Umbilical cord (tissue), 2 donors: ENCODE data around the gene SRGAP2C. TPM values are rescaled to one million over a fixed set of nuclear protein-coding genes. Genes with fewer than 3 reads are reported as not detected.
"Not testable (repeated sequence)": the region's sequence is repeated elsewhere in the genome, so short reads cannot be mapped to it uniquely, and the experiment has no call there.

ENCODE experiments used
- DNase-seq: peaks from one replicate; pipeline ENCODE4 v3.0.0-alpha.2; 2015; ENCODE audit warnings: low spot score
- total RNA-seq: library from RNA; depleted of rRNA; stranded (reverse); fragments of >200 nt; gene quantifications from one replicate; pipeline ENCODE4 v1.2.3, GENCODE V29; 2014; ENCODE audit warnings: low replicate concordance; ENCODE audit not compliant: insufficient read depth

The SRGAP2C gene
- total RNA-seq, 1 donor from 2014 or later, result 33.5 TPM

DNA sequence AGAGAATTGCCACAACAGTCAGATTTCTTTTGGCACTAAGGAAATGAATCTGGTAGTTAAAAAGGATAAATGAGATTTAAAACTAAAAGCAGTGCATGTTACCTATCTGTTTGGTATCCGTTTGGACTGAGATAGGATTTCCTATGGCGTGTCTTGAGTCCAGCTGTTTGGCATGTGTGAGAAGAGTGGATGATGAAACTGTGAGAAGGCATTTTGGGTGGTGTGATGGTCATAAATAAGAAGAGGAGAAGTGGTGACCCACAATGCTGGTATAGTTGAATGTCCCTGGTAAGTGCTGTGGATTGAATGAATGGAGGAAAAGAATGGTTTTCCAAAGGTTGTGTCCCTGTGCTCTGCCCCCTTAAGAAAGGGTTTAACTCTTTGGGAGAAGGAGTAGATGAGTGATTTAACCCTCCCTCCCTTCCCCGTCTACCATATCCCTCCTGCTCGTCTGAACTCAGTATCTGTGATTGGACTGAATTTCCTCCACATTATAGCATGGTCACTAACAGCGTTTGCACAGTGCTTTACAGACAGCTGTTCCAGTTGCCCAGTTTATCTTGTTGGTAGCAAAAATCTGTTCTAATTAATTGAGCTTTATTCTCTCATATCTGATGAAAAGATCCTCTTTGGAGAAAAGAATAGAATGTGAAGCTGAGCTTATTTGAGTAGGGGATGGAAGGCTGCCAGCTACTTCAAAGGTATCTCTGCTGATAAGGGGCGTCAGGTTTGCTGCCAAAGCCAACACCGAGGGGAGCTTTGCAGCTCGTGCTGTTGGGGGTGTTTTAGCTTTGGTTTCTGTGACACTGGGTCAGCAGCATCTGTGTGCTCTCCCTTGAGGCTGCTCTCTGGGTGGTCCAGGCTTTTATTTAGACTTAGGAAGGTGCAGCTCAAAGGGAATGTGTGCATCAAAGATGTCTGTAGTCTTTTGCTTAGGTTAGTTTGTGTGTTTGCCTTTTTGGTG lies 148.1 kb downstream of the SRGAP2C start:
- not testable (repeated sequence) for DNase-seq

DNA sequence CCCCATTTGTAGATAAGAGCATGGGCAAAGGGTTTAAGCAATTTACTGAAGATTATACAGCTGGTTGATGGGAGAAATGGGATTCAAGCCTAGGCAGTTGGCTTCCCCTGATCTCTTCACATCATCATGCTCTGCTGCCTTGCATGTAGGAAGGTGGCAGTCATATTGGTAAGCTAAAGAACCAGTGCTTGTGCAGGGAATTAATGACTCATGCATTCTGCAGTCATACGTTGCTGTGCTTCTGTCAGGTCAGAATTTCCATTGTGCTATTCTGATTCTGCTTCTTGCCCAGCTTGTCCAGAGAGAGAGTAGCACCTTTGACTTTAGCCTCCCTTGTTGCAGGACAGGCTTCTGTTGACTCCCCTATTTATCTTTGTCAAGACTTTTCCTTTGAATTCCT lies 153.2 kb downstream of the SRGAP2C start:
- not testable (repeated sequence) for DNase-seq

DNA sequence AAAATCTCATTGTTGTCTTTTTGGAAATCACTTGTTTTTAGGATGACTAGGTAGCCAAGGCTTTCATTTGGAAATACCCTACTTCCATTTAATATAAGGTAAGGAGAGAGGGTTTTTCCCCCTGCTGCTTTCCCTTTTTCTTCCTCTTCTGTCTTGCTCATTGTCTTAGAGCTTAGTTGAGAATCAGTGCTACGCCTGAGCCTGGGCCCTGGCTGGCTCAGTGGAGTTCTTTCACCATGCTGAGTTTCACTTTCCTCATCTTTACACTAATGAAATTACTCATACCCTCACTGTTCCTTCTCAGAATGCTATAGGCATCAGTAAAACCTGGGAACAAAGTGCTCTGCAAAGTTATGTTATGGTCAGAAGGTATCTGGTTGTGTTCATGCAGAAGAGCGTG lies 154.8 kb downstream of the SRGAP2C start:
- not testable (repeated sequence) for DNase-seq

DNA sequence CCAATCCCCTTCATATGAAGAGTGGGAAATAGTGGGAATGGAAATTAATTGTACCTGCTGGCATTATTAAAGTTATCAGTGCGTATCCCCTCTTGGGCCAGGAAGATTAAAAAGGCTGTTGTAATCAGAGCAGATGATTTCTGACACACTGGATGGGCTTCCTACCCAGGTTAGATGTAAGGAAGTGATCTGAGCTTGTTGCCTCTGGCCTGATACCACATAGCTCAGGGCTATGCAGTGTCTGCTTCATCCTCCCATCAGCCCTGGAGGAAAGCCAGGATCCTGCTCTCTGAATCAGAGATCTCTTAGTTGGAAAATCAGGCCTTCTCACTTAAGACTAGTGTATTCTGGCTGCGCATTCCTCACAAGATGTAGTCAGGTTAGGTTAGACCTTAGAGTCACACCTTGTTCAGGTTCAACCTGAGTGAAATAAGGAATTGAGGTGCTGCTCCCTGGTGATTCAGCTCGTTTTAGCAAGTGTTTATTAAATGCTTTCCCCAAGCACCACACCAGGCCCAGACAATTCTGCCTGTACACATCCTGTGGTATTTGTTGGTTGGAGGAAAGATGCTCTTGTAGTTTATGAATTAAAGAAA lies 158.6 kb downstream of the SRGAP2C start:
- DNase-seq, result not testable (repeated sequence)

DNA sequence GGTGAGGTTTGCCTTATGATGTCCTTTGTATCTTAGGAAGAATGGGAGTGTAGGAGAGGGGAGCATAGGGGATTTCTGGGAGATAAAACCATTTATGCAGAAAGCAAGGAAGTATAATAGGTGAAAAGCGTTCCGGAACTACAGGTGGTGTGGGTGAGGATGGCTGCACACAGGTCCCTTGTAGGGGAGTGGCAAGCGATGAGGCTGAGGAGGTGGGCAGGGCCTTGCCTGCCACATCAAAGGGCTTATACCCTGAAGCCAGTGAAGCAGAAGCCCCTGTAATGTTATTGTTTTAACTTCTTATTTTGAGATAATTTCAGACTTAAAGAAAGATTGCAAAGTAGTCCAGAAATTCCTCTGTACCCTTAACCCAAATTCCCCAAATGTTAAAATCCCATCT lies 159.6 kb downstream of the SRGAP2C start:
- not testable (repeated sequence) for DNase-seq

DNA sequence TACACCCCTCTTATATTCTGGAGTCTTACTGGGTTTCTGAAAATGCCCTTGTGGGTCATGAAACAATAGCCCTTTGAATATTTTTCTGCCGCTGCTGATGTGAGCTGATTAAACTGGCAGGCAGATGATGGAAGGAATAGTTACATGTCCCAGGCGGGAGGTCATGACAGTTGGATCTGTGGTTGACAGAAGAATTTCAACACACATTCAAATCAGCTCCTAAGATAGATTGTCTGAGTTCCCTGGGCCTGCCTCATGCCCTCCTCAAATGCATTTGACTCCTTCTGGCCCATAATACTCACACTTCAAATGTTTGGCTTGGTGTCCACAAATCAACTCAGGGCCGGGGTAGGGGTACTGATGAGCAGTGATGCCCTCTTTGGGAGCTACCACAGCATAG lies 161.9 kb downstream of the SRGAP2C start:
- DNase-seq, result not testable (repeated sequence)

DNA sequence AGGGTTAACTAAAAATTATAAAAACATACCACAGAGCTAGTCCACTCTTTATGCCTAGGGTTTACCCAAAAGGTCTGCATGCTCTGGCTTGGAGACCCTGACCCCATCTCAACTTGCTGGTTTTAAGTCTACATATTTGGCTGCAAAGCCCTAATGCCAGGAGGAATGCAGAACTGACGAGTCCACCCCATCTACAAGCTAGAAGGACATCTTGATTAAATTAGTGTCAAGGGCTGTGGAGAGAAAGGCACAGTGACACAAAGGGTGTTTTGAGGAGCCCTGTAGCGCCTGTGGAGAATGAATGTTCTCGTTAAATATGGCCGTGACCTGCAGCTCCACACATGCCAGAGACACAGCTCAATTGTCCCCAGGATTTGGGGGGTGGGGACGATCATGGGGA lies 162.7 kb downstream of the SRGAP2C start:
- not testable (repeated sequence) for DNase-seq

DNA sequence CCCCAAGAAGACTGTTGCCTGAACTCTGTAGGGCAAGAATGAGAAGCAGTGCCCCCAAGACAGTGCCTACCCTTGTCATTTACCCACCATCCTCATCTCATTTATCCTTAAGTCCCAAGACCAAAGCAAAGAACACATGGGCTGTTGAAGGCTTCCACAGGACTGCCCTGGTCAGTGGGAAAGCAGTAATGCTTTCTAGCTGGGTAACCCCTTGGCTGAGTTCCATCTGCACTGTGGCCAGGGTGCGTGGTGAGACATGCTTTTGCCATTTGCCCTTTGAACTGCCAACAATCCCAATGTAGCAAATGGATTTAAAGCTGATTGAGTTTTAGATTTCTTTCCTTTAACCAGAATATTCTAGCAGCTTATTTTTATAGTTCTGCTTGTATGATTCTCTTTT lies 163.3 kb downstream of the SRGAP2C start:
- DNase-seq, result not testable (repeated sequence)

DNA sequence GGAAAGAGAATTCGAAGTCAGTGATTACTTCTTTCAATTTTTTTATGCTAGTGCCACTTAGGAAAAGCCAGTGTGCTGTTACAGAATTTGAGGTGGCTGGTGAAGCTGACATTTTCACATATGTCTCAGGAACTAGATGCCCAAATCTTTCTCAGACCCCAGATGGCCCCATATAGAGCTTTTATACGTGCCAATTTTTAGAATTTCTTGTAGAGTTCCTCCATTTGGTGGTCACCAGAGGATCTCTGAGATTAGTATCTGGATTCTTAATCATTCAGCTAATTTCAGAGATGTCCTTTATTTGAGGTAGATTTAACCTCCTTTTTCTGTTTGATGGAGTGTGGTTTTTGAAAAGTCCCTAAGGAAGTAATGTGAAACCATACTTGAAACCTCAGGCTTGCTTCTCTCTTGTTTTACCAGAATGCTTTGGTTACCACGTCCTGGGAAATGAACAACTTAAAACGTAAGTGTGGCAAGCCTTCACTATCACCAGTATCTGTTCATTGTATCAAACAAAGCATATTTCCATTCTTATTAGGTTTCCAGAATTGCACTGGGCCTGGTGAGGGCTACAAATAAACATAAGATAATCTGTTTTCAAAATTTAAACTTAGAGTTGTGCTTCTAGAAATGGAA lies 164.7 kb downstream of the SRGAP2C start:
- not testable (repeated sequence) for DNase-seq

DNA sequence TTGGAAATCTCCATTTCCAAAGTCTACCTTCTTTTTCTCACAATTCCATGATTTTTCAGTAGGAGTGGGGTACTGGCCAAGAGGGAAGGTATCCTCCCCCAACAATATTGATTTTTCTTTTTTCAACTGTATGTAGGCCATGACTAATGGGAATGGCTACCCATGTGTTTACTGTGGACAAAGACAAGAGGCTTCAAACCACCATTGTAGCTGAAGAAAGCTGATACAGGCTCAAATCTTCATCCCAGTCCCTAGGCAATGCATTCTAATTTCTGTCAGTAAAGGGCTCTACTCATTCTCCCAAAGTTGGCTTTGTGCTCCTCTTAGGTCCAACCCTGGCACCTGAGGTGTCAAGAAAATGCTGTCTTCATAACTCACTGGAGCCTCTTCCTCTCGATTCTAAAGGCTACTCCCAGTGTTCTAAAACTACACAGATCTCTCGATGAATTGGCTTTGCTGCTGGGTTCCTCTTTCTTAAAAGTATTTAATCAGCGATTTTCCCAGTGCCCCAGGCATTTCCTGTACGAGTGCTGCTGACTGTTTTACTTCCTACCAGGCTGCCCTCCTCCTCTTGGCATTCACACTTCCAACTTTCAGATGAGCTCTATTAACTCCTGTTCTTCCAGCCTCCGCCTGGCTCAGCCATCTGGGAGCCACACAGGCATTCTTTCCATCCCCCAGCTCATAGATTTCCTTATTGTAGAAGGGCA lies 171.1 kb downstream of the SRGAP2C start:
- not testable (repeated sequence) for DNase-seq

DNA sequence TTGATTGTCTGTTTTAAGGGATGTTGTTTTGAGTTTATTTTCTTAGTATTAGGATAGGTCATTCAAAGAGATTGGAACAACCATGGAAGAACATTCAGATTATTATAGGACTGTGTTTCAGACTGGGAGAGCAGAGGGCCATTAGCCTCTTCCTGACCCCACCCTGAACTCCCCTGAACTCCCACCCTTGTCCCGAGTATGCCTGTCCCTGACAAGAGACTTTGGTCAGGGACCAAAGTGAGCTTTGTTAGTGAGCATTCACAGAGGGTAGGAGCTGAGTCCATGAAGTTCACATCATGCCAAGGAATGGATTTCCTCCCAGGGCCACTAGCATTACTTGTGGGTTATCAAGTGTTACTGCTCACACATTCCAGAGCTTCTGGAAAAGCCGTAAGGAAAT lies 172.0 kb downstream of the SRGAP2C start:
- not testable (repeated sequence) for DNase-seq

DNA sequence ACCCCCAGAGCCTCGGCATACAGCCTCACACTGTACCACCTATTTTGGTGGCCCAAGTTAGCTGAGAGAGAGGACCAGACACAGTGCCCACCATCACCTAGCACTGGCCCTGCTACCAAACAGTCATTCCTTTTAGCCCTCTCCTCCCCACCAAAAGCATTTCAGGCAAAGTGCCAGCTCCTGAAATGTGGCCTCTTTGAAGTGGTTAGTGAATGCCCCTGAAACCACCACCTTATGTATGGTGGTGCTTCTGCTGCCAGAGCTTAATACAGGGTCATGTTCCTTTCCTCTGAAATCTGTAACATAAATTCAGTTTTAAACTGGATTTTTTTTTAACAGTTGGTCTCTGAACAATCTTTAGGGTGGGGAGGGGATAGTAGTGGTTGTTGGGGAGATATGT lies 175.8 kb downstream of the SRGAP2C start:
- not testable (repeated sequence) for DNase-seq

DNA sequence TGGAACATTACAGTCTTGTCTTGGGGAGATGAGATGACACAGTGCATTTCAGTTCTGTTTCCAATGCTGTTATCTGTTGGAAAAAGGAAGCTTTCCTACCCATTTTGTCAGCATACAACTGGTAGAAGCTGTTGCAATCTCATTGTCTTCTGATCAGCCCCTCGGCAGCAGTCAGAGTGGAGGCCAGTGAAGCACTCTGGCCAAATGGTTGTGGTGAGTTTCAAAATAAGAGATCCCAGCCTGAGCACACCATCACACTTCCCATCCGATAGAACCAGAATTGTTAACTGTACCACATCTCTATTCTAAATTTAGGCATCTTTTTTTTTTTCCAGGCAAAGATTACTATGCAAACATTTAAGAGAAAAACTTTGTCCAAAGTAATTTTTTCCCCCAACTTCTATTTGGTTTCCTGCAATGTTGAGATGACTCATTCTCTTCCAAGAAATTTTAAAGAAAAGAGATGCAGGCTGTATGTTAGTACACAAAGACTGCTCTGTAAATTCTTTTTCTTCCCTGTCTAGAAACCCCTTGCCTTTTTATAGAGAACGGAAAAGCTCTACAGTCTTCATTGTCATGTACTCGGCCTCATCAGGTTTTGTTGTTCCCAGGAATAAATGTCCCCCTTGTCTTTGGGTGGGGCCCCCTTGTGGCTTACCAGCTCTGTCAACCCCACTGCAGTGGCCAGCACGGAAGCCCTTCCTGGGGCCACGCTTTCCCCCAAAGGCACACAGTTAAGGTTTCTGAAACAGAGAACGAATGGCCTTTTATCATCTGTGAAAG lies 176.9 kb downstream of the SRGAP2C start:
- DNase-seq, result not testable (repeated sequence)

DNA sequence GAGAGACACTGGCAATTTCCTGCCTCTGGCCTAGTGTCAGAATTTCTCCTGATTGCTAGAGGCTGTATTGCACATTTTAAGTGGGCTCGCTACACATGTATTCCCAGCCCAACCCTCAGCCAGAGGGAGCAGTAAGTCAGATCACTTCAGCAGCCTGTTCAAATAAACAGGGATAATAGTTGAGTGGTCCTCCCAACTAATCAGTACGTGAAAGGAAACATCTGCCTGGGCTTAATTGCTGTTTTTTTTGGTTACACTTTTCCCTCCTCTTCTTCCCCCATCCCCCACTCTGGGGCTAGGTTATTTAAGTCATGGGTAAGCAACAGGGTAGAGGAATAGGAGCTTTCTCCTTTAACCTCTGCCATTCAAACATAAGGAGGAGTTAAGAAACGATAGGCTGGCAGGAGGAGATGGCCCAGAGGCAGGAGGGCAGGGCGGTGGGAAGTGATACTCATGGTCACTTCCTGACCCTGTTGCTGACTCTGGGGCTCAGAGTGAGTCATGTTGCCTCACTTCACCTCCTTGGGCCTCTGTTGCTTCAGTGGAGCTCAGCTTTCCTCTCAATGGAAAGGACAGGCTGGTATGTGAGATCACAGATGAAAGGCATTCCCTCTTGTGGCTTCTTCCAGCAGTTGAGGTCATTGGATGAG lies 177.6 kb downstream of the SRGAP2C start:
- not testable (repeated sequence) for DNase-seq

DNA sequence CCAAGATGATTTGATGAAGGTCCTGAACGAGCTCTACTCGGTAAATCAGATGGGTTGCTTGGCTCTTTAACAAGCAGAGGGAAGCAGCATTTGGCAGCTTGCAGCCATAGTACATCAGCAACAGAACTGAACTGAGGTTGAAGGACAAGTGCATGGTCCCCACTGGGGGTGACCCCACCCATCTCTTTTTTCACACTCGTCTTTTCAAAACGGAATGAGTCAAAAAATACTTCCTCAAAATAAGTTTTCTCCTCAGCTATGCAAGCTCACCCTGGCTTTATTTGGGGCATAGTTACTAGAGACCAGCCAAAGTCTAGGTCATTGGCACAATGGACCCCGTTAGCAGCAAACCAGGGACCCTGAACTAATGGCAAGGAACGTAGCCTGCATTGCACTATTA lies 180.5 kb downstream of the SRGAP2C start:
- DNase-seq, result not testable (repeated sequence)

DNA sequence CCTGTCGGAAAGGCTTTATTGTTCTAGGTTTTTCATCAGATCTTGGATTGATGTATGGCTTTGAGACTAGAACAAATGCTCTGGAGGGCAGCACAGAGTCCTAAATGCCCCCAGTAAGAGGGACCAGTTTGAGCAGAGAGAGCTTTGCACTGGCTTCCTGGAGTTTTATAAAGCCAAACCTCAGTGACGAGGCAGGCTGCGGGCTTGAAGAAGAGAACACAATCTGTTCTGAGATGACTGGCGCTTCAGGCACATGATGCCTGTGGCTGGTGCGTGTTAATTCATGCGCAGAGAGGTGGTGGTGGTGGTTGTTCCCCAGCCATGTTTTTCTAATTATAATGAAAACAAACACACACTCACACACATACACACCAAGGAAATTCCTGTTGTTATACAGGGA lies 180.9 kb downstream of the SRGAP2C start:
- DNase-seq, result not testable (repeated sequence)

DNA sequence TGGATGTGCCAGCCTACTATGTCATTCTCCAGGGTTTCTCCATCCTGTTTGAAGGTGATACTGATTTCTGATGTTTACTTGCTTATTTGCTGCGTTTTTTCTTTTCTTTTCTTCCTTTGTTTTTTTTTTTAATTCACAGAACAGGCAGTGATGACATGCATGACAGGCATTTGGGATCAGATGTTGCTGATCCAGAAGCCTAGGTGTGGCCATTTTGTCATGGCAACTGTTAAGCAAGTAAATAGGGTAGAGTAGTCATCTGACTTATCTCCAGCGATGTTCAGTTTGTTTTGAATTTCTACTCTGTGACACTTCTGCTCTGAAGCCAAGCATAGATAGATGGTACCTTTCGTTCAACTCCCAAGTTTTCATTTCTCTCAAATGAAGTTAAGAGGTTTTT lies 181.4 kb downstream of the SRGAP2C start:
- not testable (repeated sequence) for DNase-seq

DNA sequence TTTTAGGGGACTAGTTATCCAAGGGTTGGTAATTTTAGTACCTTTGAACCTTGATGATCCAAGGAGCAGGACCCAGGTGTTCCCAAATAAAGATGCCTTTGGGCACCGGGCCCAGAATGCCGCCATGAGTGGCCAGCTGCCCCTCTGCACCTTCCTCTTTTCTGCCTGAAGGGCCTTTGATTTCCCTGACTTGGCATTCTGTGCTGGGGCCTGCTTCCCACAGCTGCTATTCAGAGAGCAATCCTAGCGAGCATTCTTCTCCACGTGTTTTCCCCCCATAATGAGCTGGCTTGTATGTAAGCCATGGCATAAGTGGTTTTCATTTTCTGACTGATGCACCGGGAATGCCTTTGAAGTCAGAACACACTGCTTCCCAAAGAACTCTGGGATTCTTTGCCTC lies 184.1 kb downstream of the SRGAP2C start:
- DNase-seq, result not testable (repeated sequence)

DNA sequence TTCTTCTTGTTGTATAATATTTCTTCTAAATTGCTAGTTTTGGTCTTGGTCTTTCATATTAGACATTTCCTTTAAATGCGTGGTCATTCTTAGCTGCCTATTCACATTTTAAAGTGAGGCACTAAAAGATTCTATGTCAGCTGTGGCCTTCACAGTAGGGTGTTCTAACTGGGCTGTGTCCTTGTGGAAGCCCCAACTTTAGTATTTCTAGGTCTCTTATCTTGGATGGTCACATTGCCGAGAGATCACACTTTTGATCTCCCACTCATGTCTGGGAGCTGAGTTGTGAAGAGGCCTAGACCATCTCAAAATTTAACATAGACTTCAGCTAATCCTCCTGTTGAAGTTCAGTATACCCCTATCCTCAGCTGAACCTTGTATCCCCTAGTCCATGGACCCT lies 185.2 kb downstream of the SRGAP2C start:
- not testable (repeated sequence) for DNase-seq

DNA sequence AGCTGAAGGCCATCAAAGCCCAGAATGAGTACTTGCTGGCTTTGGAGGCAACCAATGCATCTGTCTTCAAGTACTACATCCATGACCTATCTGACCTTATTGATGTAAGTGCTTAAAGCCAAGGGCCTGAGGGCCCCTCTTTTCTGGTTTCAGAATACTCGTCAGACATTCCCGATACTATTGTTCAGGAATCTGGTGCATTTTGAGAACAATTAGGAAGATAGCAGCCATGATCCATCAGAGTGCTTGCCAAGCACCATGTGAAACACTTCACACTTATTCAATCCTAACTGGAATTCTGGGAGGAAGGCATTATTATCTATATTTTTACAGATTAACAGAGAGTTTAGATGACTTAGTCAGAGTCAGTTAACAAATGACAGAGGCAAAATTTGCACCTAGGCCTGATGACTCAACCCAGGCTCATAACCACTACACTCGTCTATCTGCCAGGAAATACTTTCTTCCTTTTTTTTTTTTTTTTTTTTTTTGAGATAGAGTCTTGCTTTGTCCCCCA lies 190.1 kb downstream of the SRGAP2C start:
- not testable (repeated sequence) for DNase-seq
